Gastrocnemius medialis (tissue), 4 donors: ENCODE data around the gene TENM3.

ENCODE experiments used
- CTCF ChIP-seq, 5 experiments: fragments of 450-650 bp in 3 of 5; fragments of 200-600 bp in 2 of 5; sonication (generic) in 2 of 5; IDR thresholded peaks in 4 of 5; conservative IDR thresholded peaks in 1 of 5; 1 replicate in 4 of 5; 2 replicates in 1 of 5; pipeline ENCODE4 v1.5.1; 2016 to 2019; ENCODE audit warnings: antibody characterized with exemption in 5 of 5, mild to moderate bottlenecking in 3 of 5, moderate library complexity in 3 of 5
- POLR2A ChIP-seq, 2 donors: fragments of 450-650 bp; IDR thresholded peaks; one replicate each; pipeline ENCODE4 v1.6.1; 2017; ENCODE audit warnings: antibody characterized with exemption in 2 of 2, mild to moderate bottlenecking in 2 of 2, moderate library complexity in 2 of 2

GRCh38 chr4:182212211-182212761 lies 30.9 kb upstream of the TENM3 start:
- no peak for TF ChIP-seq CTCF (IDR thresholded peaks at IDR 0.05 in 4 of 5, conservative IDR thresholded peaks at IDR 0.05 in 1 of 5)
- no peak for TF ChIP-seq POLR2A (IDR thresholded peaks at IDR 0.05)
